Heart left ventricle (tissue), 13 donors: Measurements from ENCODE around the gene CHRNA7.

Experiments
- CTCF ChIP-seq, 12 donors: fragments of 200-600 bp; sonication (generic) in 4 of 12; IDR thresholded peaks; one replicate each; pipeline versions ENCODE4 v1.5.0 to v1.8.0; 2018 to 2022; ENCODE audit warnings: antibody characterized with exemption in 12 of 12, mild to moderate bottlenecking in 5 of 12
- POLR2A ChIP-seq, 2 donors: fragments of 450-650 bp; IDR thresholded peaks; one replicate each; pipeline ENCODE4 v1.6.1; 2017; ENCODE audit warnings: antibody characterized with exemption in 2 of 2, mild to moderate bottlenecking in 2 of 2, moderate library complexity in 2 of 2
- donor health status: ischemic (EF 13 %, LVEDD 7.1; RV severe dilation, severe dysfunction).
- donor health status: DM: no; HTN: yes; CAD: no.
- donor health status: DM: no; HTN: no; CAD: no.
- donor health status: ischemic (EF 25% LVEDD 6.9; RV normal size, moderate dysfunction).
- donor health status: ischemic (EF 25% LVEDD 5.7; RV mildly dilated, moderate dysfunction).
- donor health status: ischemic (EF 35%, LVEDD 5.7; RV mildly dilated, moderate dysfunction).
- donor health status: nonischemic (EF 11% LVEDD 7.7; RV severe dilation, severe dysfunction).
- donor health status: DM: yes; HTN: yes; CAD: no.
- donor health status: PGD.
- donor health status: ischemic (EF 29% LVEDD 5.4; RV normal size, mild dysfunction).
- donor health status: nonischemic (EF 23%, LVEDD 6.1; RV moderate dilation, normal function).

- TF ChIP-seq CTCF (IDR thresholded peaks at IDR 0.05) (no peak), POLR2A (IDR thresholded peaks at IDR 0.05) (no peak)
Observed at GRCh38 chr15:31993062-31993461, 37.3 kb upstream of the CHRNA7 start.
